HL-60 (cell line): Measurements from ENCODE around the gene RPS16.

Experiments used
- DNase-seq, 2 experiments: peaks; one replicate each; pipeline ENCODE4 v3.0.0-alpha.2; 2010 to 2020; ENCODE audit warnings: low read depth in 1 of 2, low spot score in 1 of 2
- H3K27ac ChIP-seq: fragments of 250-450 bp; sonication (Bioruptor Pico); replicated peaks from 2 replicates; pipeline ENCODE4 v1.5.1; 2020; ENCODE audit warnings: mild to moderate bottlenecking, moderate library complexity
- H3K27me3 ChIP-seq: fragments of 250-450 bp; sonication (Bioruptor Pico); 2 replicates; pipeline ENCODE4 v1.5.1; 2021; ENCODE audit warnings: mild to moderate bottlenecking, moderate library complexity; ENCODE audit not compliant: insufficient read depth, poor library complexity, severe bottlenecking
- H3K4me3 ChIP-seq: replicated peaks from 2 replicates; pipeline ENCODE4 v1.5.1; 2011; ENCODE audit warnings: mild to moderate bottlenecking, control low read depth, low read length; ENCODE audit not compliant: insufficient read depth
- CTCF ChIP-seq: IDR thresholded peaks from one replicate; pipeline ENCODE4 v1.5.1; 2011; ENCODE audit warnings: low read length, control low read depth, inconsistent platforms; ENCODE audit not compliant: insufficient read depth
- GABPA ChIP-seq: IDR thresholded peaks from 2 replicates; pipeline ENCODE4 v1.6.1; 2012; ENCODE audit warnings: low read depth
- POLR2AphosphoS5 ChIP-seq: IDR thresholded peaks from 2 replicates; pipeline ENCODE4 v1.6.1; 2012; ENCODE audit warnings: low read depth
- REST ChIP-seq: IDR thresholded peaks from 2 replicates; pipeline ENCODE4 v1.6.1; 2012; ENCODE audit warnings: low read depth; ENCODE audit not compliant: insufficient replicate concordance
- SPI1 ChIP-seq: IDR thresholded peaks from 2 replicates; pipeline ENCODE4 v1.6.1; 2012; ENCODE audit warnings: low read depth, mild to moderate bottlenecking, borderline replicate concordance

RPS16 gene

GRCh38 chr19:39388657-39389056, 47.1 kb downstream of the RPS16 start:
- no peak for TF ChIP-seq REST
- no peak for TF ChIP-seq CTCF
- TF ChIP-seq GABPA = no peak
- TF ChIP-seq POLR2AphosphoS5 = no peak; the same call in 1 of the 2 replicates
- TF ChIP-seq SPI1 = no peak
- no peak overlapping the region for H3K27ac ChIP-seq
- no peak for DNase-seq
- H3K27me3 ChIP-seq = no peaks in the 10 kb centered on the region
- H3K4me3 ChIP-seq = no peak overlapping the region

GRCh38 chr19:39386557-39386956, 49.2 kb downstream of the RPS16 start:
- no peak overlapping the region for H3K4me3 ChIP-seq
- TF ChIP-seq REST = no peak
- no peak for TF ChIP-seq GABPA
- no peak for TF ChIP-seq CTCF
- TF ChIP-seq SPI1 = no peak
- no peak for TF ChIP-seq POLR2AphosphoS5
- DNase-seq = no peak
- no peak overlapping the region for H3K27ac ChIP-seq
- H3K27me3 ChIP-seq = no peaks in the 10 kb centered on the region

- H3K27ac ChIP-seq = no peak overlapping the region
These were observed 49.9 kb downstream of the RPS16 start for GRCh38 chr19:39385629-39386411.

More at GRCh38 chr19:39385629-39386411, 49.9 kb downstream of the RPS16 start:
- TF ChIP-seq CTCF (no peak), GABPA (no peak), SPI1 (no peak), REST (no peak), POLR2AphosphoS5 (no peak)
- Histone ChIP-seq H3K4me3 (no peak overlapping the region), H3K27me3 (no peaks in the 10 kb centered on the region)
- no peak for DNase-seq
